GM12873 (cell line): Measurements from ENCODE around the gene DTWD1.

Experiments
- CTCF ChIP-seq: IDR thresholded peaks from 2 replicates; pipeline ENCODE4 v1.5.1; 2012; ENCODE audit warnings: low read depth, mild to moderate bottlenecking, moderate library complexity, low read length, control low read depth; ENCODE audit not compliant: insufficient read depth; ENCODE audit errors: missing control alignments

The DTWD1 gene

GRCh38 chr15:49620658-49621368, at the start of gene DTWD1, which contains the start of gene FAM227B:
Gene DTWD1, plus strand, starts transcription at chr15:49621048. Its CDS starts 4,120 bp downstream, at chr15:49625168.
Gene FAM227B, minus strand, starts transcription at chr15:49620818. Its CDS starts 5,647 bp downstream, at chr15:49615171.
- no peak for TF ChIP-seq CTCF

- TF ChIP-seq CTCF, result no peak
Observed at GRCh38 chr15:49573421-49573820, 47.4 kb upstream of the DTWD1 start.

GRCh38 chr15:49589030-49589429, 31.8 kb upstream of the DTWD1 start:
- no peak for TF ChIP-seq CTCF

- no peak for TF ChIP-seq CTCF
Observed at GRCh38 chr15:49604625-49605409, 16.0 kb upstream of the DTWD1 start.

GRCh38 chr15:49605588-49605987, 15.3 kb upstream of the DTWD1 start:
- no peak for TF ChIP-seq CTCF

GRCh38 chr15:49606594-49606993, 14.3 kb upstream of the DTWD1 start:
- TF ChIP-seq CTCF, result no peak

GRCh38 chr15:49610157-49610918, 10.5 kb upstream of the DTWD1 start:
- TF ChIP-seq CTCF, result no peak
